ENCODE data around the gene PDYN.
"Not testable (repeated sequence)": the region's sequence is repeated elsewhere in the genome, so short reads cannot be mapped to it uniquely, and the experiment has no call there.

PDYN gene

DNA sequence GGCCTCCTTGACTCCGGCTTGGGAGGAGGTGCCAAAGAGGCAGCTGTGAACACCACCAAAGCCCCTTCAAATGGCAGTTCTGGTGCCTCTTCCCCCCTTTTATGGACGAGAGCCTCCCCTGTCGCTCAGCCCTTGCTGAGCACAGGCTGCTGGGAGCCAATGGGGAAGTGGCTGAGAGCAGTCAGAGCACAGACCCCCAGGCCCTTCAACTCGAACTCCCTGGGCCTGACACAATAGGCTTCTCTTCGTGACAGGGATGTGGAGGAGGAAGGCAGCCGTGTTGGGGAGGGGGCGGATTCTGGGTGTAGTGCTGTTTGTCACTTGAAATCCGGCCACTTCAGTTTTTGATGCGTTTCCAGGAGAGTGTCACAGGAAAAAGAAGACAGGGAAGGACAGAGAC lies at the start of gene PDYN:
TSS of gene PDYN (minus strand) at position 73 of the 400 bp plus-strand sequence. CDS start 10,974 bp downstream, outside the sequence.
- DNase-seq: no peak

DNA sequence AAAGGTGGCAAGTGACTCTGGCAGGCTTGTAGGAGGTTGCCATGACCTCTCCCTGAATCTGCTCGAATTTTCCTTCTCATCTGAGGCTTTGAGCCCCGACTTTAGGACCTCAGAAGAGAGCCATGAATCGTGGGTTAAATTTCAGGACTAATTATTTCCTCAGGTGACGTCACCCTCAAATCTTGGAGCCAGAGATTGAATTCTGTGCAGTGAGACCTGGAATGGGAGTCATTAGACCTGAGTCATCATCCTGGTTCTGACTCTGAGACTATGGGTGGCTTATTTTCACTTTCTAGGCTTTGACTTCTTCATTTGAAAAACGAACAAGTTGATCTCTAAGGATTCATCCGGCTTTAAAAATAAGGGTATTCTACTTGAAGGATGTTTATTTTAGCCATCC lies 48.5 kb upstream of the PDYN start:
- DNase-seq: no peak

- DNase-seq: no peak
These were observed 44.3 kb upstream of the PDYN start for GRCh38 chr20:2038161-2038560.

DNA sequence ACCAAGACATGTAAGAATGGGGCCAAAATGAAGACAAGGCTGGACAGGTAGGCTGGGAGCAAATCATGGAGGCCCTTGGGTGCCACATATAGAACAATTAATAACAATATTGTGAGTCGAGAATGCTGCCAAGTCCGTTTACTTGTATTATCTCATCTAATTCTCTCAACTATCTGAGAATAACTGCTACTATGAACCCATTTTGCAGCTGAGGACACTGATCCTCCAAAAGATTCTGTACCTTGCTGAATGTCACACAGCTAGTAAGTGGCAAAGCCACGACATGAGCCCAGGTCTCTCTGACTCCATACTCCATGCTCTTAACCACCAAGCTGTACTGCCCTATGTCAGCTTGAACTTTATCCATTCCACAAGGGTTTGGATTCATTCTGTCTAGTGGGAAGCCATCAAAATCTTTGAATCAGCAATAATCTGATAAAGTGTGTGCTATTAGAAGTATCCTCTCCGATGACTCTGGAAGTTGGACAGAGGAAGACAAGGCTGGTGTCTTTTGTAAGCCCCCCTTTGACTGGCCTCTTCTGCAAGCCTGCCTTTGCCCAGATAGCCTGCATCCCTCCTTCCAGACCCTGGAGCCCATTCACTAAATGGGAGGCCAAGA lies 43.5 kb upstream of the PDYN start:
- no peak for DNase-seq

DNA sequence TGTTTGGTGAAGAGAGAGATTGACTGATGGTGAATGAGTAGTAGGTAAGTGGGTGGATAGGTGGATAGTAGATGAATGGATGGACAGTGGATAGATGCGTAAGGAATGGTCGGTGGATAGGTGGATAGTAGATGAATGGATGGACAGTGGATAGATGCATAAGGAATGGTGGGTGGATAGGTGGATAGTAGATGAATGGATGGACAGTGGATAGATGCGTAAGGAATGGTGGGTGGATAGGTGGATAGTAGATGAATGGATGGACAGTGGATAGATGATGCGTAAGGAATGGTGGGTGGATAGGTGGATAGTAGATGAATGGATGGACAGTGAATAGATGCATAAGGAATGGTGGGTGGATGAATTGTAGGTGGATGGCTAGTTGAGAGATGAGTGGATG lies 42.5 kb upstream of the PDYN start:
- DNase-seq: not testable (repeated sequence)

DNA sequence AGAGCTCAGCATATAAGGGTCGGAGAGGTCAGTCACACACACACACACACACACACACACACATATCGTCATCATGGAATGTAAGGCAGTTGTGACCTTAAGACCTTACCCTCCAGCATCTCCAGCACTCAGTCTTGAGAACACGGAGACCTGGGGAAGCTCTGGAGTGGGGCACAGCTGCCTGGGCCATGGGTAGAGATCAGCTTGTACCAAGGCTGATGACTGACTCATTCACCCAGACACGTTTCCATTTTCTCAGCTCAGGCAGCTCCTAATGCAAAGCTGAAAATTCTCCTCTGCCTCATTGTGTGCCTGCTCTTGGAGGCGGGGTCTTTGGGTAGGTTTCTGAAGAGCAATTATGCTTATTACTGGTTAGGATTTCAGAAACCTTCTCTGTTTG lies 38.3 kb upstream of the PDYN start:
- no peak for DNase-seq

DNA sequence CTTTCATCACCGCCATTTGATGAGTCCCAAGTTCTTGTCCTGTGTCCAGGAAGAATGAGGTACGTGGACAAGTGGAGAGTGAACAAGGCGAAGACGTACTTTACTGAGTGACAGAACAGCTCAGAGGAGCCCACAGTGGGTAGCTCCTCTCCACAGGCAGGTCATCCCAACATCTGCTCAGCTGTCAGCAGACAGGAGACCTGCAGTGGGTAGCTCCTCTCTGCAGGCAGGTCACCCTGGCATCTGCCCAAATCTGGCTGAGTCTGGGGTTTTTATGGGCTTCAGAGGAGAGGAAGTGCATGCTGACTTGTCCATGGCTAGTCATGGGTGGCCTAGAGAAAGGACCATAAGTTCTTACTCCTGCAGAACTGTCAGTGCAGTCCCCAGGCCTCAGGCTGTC lies 32.7 kb upstream of the PDYN start:
- no peak for DNase-seq

DNA sequence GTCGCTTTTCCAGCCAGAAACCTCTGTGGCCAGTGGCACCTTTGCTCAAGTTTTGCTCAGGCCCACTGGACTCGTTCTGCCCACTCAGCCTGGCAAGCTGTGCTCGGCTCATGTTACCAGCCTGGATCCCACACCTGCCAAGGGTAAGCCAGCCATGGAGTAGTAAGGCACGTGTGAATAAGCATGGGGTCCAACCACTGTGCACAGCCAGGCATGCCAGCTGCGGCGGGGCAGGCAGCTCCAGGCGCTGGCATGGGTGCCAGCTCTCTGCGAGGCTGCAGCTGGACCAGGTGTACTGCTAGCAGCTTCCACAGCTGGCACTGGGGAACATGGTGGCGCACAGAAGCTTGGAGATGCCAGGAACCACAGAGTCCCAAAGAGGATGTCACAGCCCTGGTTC lies 32.1 kb upstream of the PDYN start:
- no peak for DNase-seq

GRCh38 chr20:2023151-2023550 lies 29.3 kb upstream of the PDYN start:
- no peak for DNase-seq

- no peak for DNase-seq
These were observed 28.3 kb upstream of the PDYN start for GRCh38 chr20:2022163-2022562.

DNA sequence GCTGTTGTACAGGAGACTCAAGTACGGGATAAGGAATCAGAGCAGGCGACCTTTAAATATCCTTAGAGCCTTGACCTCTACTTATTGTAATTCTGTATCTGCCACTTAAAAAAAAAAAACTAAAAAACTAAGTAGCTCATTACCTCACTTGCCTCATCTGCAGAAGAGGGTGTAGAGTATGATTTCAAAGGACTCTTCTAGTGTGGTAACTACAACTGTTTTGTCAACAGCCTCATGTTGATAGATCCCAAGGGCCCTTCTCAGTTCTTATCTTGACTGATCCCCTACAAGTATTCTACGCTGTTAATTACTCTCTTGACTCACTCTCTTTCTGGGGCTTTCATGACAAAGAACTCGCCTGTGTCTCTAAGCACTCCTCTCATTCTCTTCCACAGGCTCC lies 16.7 kb upstream of the PDYN start:
- DNase-seq: no peak

- DNase-seq: no peak
These were observed 12.8 kb upstream of the PDYN start for GRCh38 chr20:2006452-2007361.

- DNase-seq: peak; percentile 35
These were observed 12.1 kb upstream of the PDYN start for GRCh38 chr20:2005831-2006426.

DNA sequence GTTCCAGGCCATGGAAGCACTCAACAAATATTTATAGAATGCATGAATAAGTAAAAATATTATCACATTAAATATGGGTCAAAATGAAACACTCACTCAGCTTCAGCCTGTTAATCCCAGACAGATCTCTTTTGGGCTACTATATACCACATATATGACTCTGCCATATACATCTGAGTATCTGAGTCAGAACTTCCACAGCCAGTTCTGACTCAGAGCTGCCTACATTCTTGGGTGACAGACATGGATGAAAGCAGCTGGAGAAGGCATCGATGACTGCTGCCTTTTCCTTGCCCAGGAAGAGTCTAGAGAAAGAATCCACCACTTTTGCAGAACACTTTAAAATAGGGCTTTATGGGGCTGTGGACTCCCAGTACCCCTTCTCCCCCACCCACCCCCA lies 11.5 kb upstream of the PDYN start:
- DNase-seq: no peak

- no peak for DNase-seq
These were observed 10.3 kb upstream of the PDYN start for GRCh38 chr20:2004171-2004570.

GRCh38 chr20:2002365-2002764 lies 8.5 kb upstream of the PDYN start:
- no peak for DNase-seq

DNA sequence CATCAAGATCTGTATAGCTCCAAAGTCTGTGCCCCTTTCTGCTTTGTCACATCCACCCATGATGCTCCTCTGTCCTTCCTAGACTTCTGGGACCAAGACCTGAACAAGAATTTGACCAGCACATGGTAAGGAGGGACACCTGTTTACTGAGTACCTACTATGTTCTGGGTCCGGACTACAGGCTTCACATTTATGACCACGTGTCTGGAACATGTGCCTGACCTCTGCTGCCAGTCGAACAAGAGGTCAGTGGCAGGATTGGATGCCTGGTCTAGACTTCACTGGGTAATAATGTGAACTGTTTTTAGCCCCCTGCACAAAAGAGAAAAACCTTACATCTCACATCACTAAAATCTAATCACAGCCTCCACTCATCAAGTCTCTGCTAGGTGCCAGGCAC lies 7.3 kb upstream of the PDYN start:
- no peak for DNase-seq

GRCh38 chr20:2000285-2000684 lies 6.4 kb upstream of the PDYN start:
- DNase-seq: no peak

GRCh38 chr20:1998715-1999114 lies 4.9 kb upstream of the PDYN start:
- no peak for DNase-seq

DNA sequence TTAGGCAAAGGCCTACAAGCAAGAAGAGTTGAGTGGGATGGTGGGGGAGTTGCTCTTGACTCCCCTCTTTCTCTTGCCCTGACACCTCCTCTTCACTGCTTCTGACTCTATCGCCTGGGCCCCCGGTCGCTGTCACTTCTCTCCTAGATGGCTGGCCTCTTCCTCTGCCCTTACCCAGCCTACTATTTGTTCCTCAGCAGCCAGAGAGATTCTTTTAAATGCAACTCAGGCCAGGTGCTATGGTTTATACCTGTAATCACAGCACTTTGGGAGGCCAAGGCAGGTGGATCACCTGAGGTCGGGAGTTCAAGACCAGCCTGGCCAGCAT lies 4.3 kb upstream of the PDYN start:
- no peak for DNase-seq

- DNase-seq: no peak
These were observed 3.8 kb upstream of the PDYN start for GRCh38 chr20:1997483-1998192.

GRCh38 chr20:1995531-1996310 lies 1.9 kb upstream of the PDYN start:
- no peak for DNase-seq

GRCh38 chr20:1994627-1995026 lies 769 bp upstream of the PDYN start:
- no peak for DNase-seq

All from CD4-positive, alpha-beta T cell treated with Interferon gamma for 1 hour (primary cell).